Hepatocyte (in vitro differentiated cells): ENCODE measurements around the gene PPARA. TPM values are rescaled to one million over a fixed set of nuclear protein-coding genes. Genes with fewer than 3 reads are reported as not detected.

Experiments
- DNase-seq: peaks from one replicate; pipeline ENCODE4 v3.0.0-alpha.2; 2016; ENCODE audit warnings: low spot score
- H2AFZ ChIP-seq: fragments of 200-600 bp; sonication (generic); 2 replicates; pipeline ENCODE4 v1.6.0; 2016; ENCODE audit warnings: antibody characterized with exemption, mild to moderate bottlenecking
- H3K27ac ChIP-seq: fragments of 200-600 bp; sonication (generic); 2 replicates; pipeline ENCODE4 v1.5.1; 2016; ENCODE audit warnings: mild to moderate bottlenecking
- H3K27me3 ChIP-seq: fragments of 200-600 bp; sonication (generic); 2 replicates; pipeline ENCODE4 v1.6.1; 2016
- H3K36me3 ChIP-seq: fragments of 200-600 bp; sonication (generic); replicated peaks from 2 replicates; pipeline ENCODE4 v1.5.1; 2016; ENCODE audit warnings: low read depth; ENCODE audit not compliant: insufficient read depth
- H3K4me1 ChIP-seq: fragments of 200-600 bp; sonication (generic); 2 replicates; pipeline ENCODE4 v1.5.1; 2016; ENCODE audit warnings: mild to moderate bottlenecking, moderate library complexity; ENCODE audit not compliant: insufficient read depth
- H3K4me2 ChIP-seq: fragments of 200-600 bp; sonication (generic); 2 replicates; pipeline ENCODE4 v1.6.0; 2016
- H3K4me3 ChIP-seq: fragments of 200-600 bp; sonication (generic); 2 replicates; pipeline ENCODE4 v1.5.1; 2016; ENCODE audit warnings: mild to moderate bottlenecking
- H3K79me2 ChIP-seq: fragments of 200-600 bp; sonication (generic); 2 replicates; pipeline ENCODE4 v1.6.0; 2017; ENCODE audit warnings: mild to moderate bottlenecking
- H3K9me2 ChIP-seq: fragments of 200-600 bp; sonication (generic); replicated peaks from 2 replicates; pipeline ENCODE4 v1.6.0; 2017; ENCODE audit warnings: mild to moderate bottlenecking; ENCODE audit not compliant: insufficient read depth
- H3K9me3 ChIP-seq: fragments of 200-600 bp; sonication (generic); 2 replicates; pipeline ENCODE4 v1.5.1; 2016; ENCODE audit warnings: low read depth, mild to moderate bottlenecking
- H4K20me1 ChIP-seq: fragments of 200-600 bp; sonication (generic); 2 replicates; pipeline ENCODE4 v1.6.0; 2016; ENCODE audit warnings: mild to moderate bottlenecking; ENCODE audit not compliant: insufficient read depth, poor library complexity, severe bottlenecking
- EZH2 ChIP-seq: fragments of 200-600 bp; sonication (generic); IDR thresholded peaks from 2 replicates; pipeline ENCODE4 v1.6.1; 2016; ENCODE audit warnings: antibody characterized with exemption, mild to moderate bottlenecking, borderline replicate concordance
- EZH2phosphoT487 ChIP-seq: fragments of 200-600 bp; sonication (generic); IDR thresholded peaks from one replicate; pipeline ENCODE4 v1.6.1; 2018; ENCODE audit warnings: antibody characterized with exemption, mild to moderate bottlenecking, low read depth, moderate library complexity; ENCODE audit not compliant: unreplicated experiment, severe bottlenecking
- WGBS: methylation state at CpG from one replicate; pipeline ENCODE4 v1.1.6; 2016; ENCODE audit warnings: low lambda C conversion rate; ENCODE audit errors: missing lambda C conversion rate; 5-methylcytosine and 5-hydroxymethylcytosine counted together
- polyA plus RNA-seq: library from polyadenylated mRNA; unstranded; fragments of >200 nt; fragmentation: Nextera tagmentation; extraction: Ambion mirVana; gene quantifications from 2 replicates; pipeline ENCODE4 v1.2.1, GENCODE V29; 2016
- total RNA-seq: library from RNA; depleted of rRNA; stranded (reverse); fragments of >200 nt; gene quantifications from 2 replicates; pipeline ENCODE4 v1.2.3, GENCODE V29; 2014
- TF ChIP-seq, protein P1 (sequence below): fragments of 200-600 bp; sonication (generic); IDR thresholded peaks from 2 replicates; pipeline ENCODE4 v1.5.1; 2016; ENCODE audit warnings: antibody characterized with exemption, mild to moderate bottlenecking; ENCODE audit not compliant: poor library complexity

Gene PPARA
- total and polyA plus RNA-seq, 2 experiments from 2014 or later, result 13.7 to 31.0 TPM

DNA sequence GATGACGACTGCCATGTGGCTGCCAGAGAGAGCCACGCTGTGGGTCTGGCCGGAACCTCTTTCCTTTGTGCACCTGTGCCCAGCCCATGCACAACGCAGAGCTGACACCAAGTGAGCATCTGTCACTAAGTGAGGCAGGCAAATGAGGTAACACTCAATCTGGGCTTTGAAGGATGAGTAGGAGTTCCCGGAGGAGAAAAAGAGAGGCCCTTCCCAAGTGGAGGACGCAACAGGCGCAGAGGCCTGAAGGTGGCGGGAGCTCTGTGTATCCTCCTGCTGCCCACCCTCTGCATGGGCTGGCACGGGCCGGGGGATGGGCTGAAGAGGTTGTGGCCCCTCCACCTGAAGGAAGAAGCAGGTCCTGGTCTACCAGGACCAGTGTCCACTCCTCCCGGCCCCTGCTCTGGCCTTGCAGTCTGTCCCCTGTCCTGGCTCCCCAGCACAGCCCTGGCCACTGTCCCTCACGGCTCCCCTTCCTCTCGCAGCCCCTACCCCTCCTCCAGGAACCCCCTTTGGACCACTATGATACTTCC, 23.4 kb upstream of the PPARA start:
- DNase-seq, result no peak
- Histone ChIP-seq H3K4me2 (no peak overlapping the region), H4K20me1 (no peaks in the 10 kb centered on the region), H3K4me3 (no peak overlapping the region), H3K27ac (no peak overlapping the region), H3K79me2 (no peaks in the 10 kb centered on the region), H3K36me3 (no peaks in the 10 kb centered on the region), H3K27me3 (no peaks in the 10 kb centered on the region), H3K9me3 (no peaks in the 10 kb centered on the region), H2AFZ (no peak overlapping the region), H3K9me2 (no peaks in the 10 kb centered on the region), H3K4me1 (no peaks in the 10 kb centered on the region)
- whole genome bisulfite sequencing, result 92% methylated on average over 10 of the region's 13 CpGs
- TF ChIP-seq EZH2phosphoT487 (no peak), EZH2 (no peak)

- no peak overlapping the region for H3K4me3 ChIP-seq
- no peak overlapping the region for H2AFZ ChIP-seq
- H3K9me3 ChIP-seq, result no peaks in the 10 kb centered on the region
- DNase-seq, result no peak
- no peaks in the 10 kb centered on the region for H3K4me1 ChIP-seq
- no peaks in the 10 kb centered on the region for H3K9me2 ChIP-seq
- no peaks in the 10 kb centered on the region for H4K20me1 ChIP-seq
- no peaks in the 10 kb centered on the region for H3K79me2 ChIP-seq
- TF ChIP-seq, protein P1, sequence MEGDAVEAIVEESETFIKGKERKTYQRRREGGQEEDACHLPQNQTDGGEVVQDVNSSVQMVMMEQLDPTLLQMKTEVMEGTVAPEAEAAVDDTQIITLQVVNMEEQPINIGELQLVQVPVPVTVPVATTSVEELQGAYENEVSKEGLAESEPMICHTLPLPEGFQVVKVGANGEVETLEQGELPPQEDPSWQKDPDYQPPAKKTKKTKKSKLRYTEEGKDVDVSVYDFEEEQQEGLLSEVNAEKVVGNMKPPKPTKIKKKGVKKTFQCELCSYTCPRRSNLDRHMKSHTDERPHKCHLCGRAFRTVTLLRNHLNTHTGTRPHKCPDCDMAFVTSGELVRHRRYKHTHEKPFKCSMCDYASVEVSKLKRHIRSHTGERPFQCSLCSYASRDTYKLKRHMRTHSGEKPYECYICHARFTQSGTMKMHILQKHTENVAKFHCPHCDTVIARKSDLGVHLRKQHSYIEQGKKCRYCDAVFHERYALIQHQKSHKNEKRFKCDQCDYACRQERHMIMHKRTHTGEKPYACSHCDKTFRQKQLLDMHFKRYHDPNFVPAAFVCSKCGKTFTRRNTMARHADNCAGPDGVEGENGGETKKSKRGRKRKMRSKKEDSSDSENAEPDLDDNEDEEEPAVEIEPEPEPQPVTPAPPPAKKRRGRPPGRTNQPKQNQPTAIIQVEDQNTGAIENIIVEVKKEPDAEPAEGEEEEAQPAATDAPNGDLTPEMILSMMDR, result no peak
- TF ChIP-seq EZH2 (no peak), EZH2phosphoT487 (no peak)
- 86% methylated on average over 10 of the region's 10 CpGs for WGBS
- H3K27me3 ChIP-seq, result no peaks in the 10 kb centered on the region
- no peak overlapping the region for H3K4me2 ChIP-seq
- no peaks in the 10 kb centered on the region for H3K36me3 ChIP-seq
- no peak overlapping the region for H3K27ac ChIP-seq
These were observed 22.8 kb upstream of the PPARA start for GRCh38 chr22:46127556-46127955.

DNA sequence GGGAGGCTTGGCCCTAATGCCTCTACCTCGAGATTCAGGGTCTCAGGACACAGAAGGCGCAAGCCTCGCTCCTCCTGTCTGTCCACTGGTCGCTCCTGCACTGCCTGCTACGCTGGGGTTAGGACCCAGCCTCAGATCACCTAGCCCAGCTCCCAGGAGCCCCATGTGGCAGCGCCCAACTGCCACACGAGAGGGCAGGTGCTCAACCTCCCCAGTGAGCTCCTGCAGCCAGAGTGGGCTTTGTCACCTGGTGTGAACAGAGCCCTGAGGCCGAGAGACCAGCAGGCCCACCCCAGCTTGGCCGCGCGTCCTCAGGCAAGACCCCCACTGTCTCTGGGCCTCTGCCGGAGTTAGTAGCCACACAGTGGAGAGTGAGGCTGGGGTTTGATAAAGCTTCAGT, 21.7 kb upstream of the PPARA start:
- Histone ChIP-seq H3K9me3 (no peaks in the 10 kb centered on the region), H3K27me3 (no peaks in the 10 kb centered on the region), H3K4me1 (no peaks in the 10 kb centered on the region), H3K4me3 (no peak overlapping the region), H3K79me2 (no peaks in the 10 kb centered on the region), H3K9me2 (no peaks in the 10 kb centered on the region), H3K36me3 (no peaks in the 10 kb centered on the region), H4K20me1 (no peaks in the 10 kb centered on the region), H3K27ac (no peak overlapping the region), H3K4me2 (no peak overlapping the region), H2AFZ (no peak overlapping the region)
- no peak for DNase-seq
- TF ChIP-seq EZH2 (no peak), EZH2phosphoT487 (no peak)
- TF ChIP-seq, protein P1, result no peak
- WGBS, result 94% methylated on average over 12 of the region's 12 CpGs

- 87% methylated on average over 22 of the region's 26 CpGs for WGBS
- no peaks in the 10 kb centered on the region for H3K79me2 ChIP-seq
- DNase-seq, result no peak
- H3K27me3 ChIP-seq, result no peaks in the 10 kb centered on the region
- H3K36me3 ChIP-seq, result no peaks in the 10 kb centered on the region
- H3K4me3 ChIP-seq, result no peak overlapping the region
- no peaks in the 10 kb centered on the region for H3K9me3 ChIP-seq
- H3K4me1 ChIP-seq, result no peaks in the 10 kb centered on the region
- H3K9me2 ChIP-seq, result no peaks in the 10 kb centered on the region
- H4K20me1 ChIP-seq, result no peaks in the 10 kb centered on the region
- no peak overlapping the region for H3K4me2 ChIP-seq
- TF ChIP-seq EZH2, result no peak
- TF ChIP-seq EZH2phosphoT487, result no peak
- TF ChIP-seq, protein P1, result no peak
- no peak overlapping the region for H3K27ac ChIP-seq
- H2AFZ ChIP-seq, result no peak overlapping the region
These were observed 20.8 kb upstream of the PPARA start for GRCh38 chr22:46129390-46130041.
